NCI-H2227 treated with DMSO at 0.1 percent for 48 hours (cell line): Measurements from ENCODE around the gene RIPPLY1.

Experiments used
- DNase-seq: peaks from one replicate; lab custom pipeline; 2025; lab: John Stamatoyannopoulos, UW

The RIPPLY1 gene

GRCh38 chrX:106903291-106903824 is at the start of gene RIPPLY1:
TSS of gene RIPPLY1 (minus strand) at chrX:106903341. CDS start at chrX:106903287, 54 bp downstream.
- no peak for DNase-seq

- no peak for DNase-seq
Observed at GRCh38 chrX:106952538-106952937, 49.4 kb upstream of the RIPPLY1 start.

GRCh38 chrX:106952089-106952488 is 48.9 kb upstream of the RIPPLY1 start:
- DNase-seq = no peak

GRCh38 chrX:106951230-106951629 is 48.1 kb upstream of the RIPPLY1 start:
- no peak for DNase-seq

- DNase-seq = no peak
Observed at GRCh38 chrX:106950381-106950780, 47.2 kb upstream of the RIPPLY1 start.

- DNase-seq = no peak
Observed at GRCh38 chrX:106949366-106949765, 46.2 kb upstream of the RIPPLY1 start.

GRCh38 chrX:106948641-106949040 is 45.5 kb upstream of the RIPPLY1 start:
- DNase-seq = no peak

GRCh38 chrX:106946464-106946863 is 43.3 kb upstream of the RIPPLY1 start:
- DNase-seq = no peak

- no peak for DNase-seq
Observed at GRCh38 chrX:106940068-106940467, 36.9 kb upstream of the RIPPLY1 start.

GRCh38 chrX:106939566-106939965 is 36.4 kb upstream of the RIPPLY1 start:
- DNase-seq = no peak

- DNase-seq = no peak
Observed at GRCh38 chrX:106936246-106936645, 33.1 kb upstream of the RIPPLY1 start.

- no peak for DNase-seq
Observed at GRCh38 chrX:106935175-106935574, 32.0 kb upstream of the RIPPLY1 start.

GRCh38 chrX:106933538-106933961 is 30.4 kb upstream of the RIPPLY1 start:
- no peak for DNase-seq

GRCh38 chrX:106932960-106933537 is 29.9 kb upstream of the RIPPLY1 start:
- DNase-seq = no peak

- no peak for DNase-seq
Observed at GRCh38 chrX:106932492-106932923, 29.4 kb upstream of the RIPPLY1 start.

GRCh38 chrX:106931831-106932491 is 28.8 kb upstream of the RIPPLY1 start:
- no peak for DNase-seq

GRCh38 chrX:106928227-106928626 is 25.1 kb upstream of the RIPPLY1 start:
- DNase-seq = no peak

- no peak for DNase-seq
Observed at GRCh38 chrX:106927700-106928099, 24.6 kb upstream of the RIPPLY1 start.

- DNase-seq = no peak
Observed at GRCh38 chrX:106927023-106927422, 23.9 kb upstream of the RIPPLY1 start.

GRCh38 chrX:106921637-106922036 is 18.5 kb upstream of the RIPPLY1 start:
- DNase-seq = no peak

- DNase-seq = no peak
Observed at GRCh38 chrX:106919932-106920452, 16.9 kb upstream of the RIPPLY1 start, which contains the start of gene CLDN2. TSS of gene CLDN2 (plus strand) at chrX:106920402. CDS start at chrX:106928229, 7,827 bp downstream.

GRCh38 chrX:106917830-106918500 is 14.8 kb upstream of the RIPPLY1 start:
- no peak for DNase-seq

- DNase-seq = no peak
Observed at GRCh38 chrX:106912864-106913263, 9.7 kb upstream of the RIPPLY1 start.
